Measurements from ENCODE around the gene ANKRD39. TPM values are rescaled to one million over a fixed set of nuclear protein-coding genes. Genes with fewer than 3 reads are reported as not detected.

ANKRD39 gene
- total RNA-seq, 1 experiment from 2014 or later, result 29.4 TPM

- ATAC-seq, result no peak
- Histone ChIP-seq H3K9me3 (ENCODE audit: low read length) (no peaks in the 10 kb centered on the region), H3K9me2 (replicated peaks; ENCODE audit: low read length) (no peaks in the 10 kb centered on the region), H3K4me3 (ENCODE audit: low read length) (no peak within 1 kb of the TSS), H2AFZ (ENCODE audit: low read length) (no peak within 1 kb of the TSS), H3K27ac (ENCODE audit: low read length) (no peak within 1 kb of the TSS), H3K27me3 (ENCODE audit: low read length) (no peaks in the 10 kb centered on the region), H3K4me1 (ENCODE audit: insufficient read depth, low read length) (no peaks in the 10 kb centered on the region), H4K20me1 (ENCODE audit: low read length) (no peaks in the 10 kb centered on the region), H3K9ac (ENCODE audit: low read length) (no peak within 1 kb of the TSS), H3K79me2 (ENCODE audit: low read length) (no peaks in the 10 kb centered on the region), H3K36me3 (ENCODE audit: low read depth, low read length) (peaks cover 3% of the 10 kb centered on the region; the same call in 1 of the 2 replicates), H3F3A (ENCODE audit: low read length, unreplicated experiment) (no peaks in the 10 kb centered on the region), H3K4me2 (ENCODE audit: low read length) (no peak within 1 kb of the TSS)
- no peak for DNase-seq
- TF ChIP-seq EZH2phosphoT487 (IDR thresholded peaks at IDR 0.05; ENCODE audit: borderline replicate concordance, low read length), result no peak
- no peak for TF ChIP-seq EZH2 (IDR thresholded peaks at IDR 0.05; ENCODE audit: low read length, unreplicated experiment)
- no peak for TF ChIP-seq CTCF (conservative IDR thresholded peaks at IDR 0.05; ENCODE audit: low read depth, low read length)
- ChIA-PET CTCF (no interaction called here), POLR2A (ENCODE audit: unreplicated experiment) (no interaction called here)
- BruUV-seq (replicated peaks), result no TSS peak
- intact Hi-C loops (cut with micrococcal nuclease), result no loop called here
Measured at GRCh38 chr2:96843538-96844268, 14.1 kb downstream of the ANKRD39 start, which contains the start of gene ANKRD23. Gene ANKRD23 (minus strand): TSS chr2:96844021. CDS start chr2:96843992, 29 bp downstream.

DNA sequence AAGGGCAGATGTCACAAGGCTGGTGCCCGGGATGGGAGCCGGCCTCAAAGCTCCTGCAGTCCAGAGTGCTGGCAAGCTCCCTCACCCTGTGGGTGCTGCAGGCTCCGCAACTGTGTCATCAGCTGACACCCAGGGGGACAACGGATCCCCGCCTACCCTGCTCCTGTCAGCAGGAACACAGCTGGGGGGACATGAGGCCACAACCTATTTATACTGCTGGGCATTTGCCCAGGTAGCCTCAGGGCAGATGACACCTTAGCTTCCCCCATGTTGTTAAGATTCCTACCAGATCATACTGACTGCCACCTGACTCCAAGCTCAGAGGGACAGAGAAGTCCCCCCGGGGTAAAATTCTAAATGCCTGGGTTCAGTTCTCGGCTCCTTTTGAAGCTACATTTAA is 15.2 kb downstream of the ANKRD39 start:
- no peak for ATAC-seq
- CTCF ChIA-PET, result no interaction called here

More for the DNA sequence above, 15.2 kb downstream of the ANKRD39 start:
- Histone ChIP-seq H3K27ac (ENCODE audit: low read length) (no peak overlapping the region), H3K4me2 (ENCODE audit: low read length) (no peak overlapping the region), H3K4me3 (ENCODE audit: low read length) (no peak overlapping the region), H3K79me2 (ENCODE audit: low read length) (no peaks in the 10 kb centered on the region), H3K9ac (ENCODE audit: low read length) (no peak overlapping the region), H3K36me3 (ENCODE audit: low read depth, low read length) (peaks cover 1% of the 10 kb centered on the region; the same call in 1 of the 2 replicates), H4K20me1 (ENCODE audit: low read length) (no peaks in the 10 kb centered on the region), H3K27me3 (ENCODE audit: low read length) (no peaks in the 10 kb centered on the region), H3K9me2 (replicated peaks; ENCODE audit: low read length) (no peaks in the 10 kb centered on the region), H2AFZ (ENCODE audit: low read length) (no peak overlapping the region), H3F3A (ENCODE audit: low read length, unreplicated experiment) (no peaks in the 10 kb centered on the region), H3K9me3 (ENCODE audit: low read length) (no peaks in the 10 kb centered on the region), H3K4me1 (ENCODE audit: insufficient read depth, low read length) (no peaks in the 10 kb centered on the region)
- DNase-seq, result no peak
- intact Hi-C loops (cut with micrococcal nuclease), result no loop called here
- POLR2A ChIA-PET (ENCODE audit: unreplicated experiment), result no interaction called here
- no TSS peak for BruUV-seq (replicated peaks)
- TF ChIP-seq CTCF (conservative IDR thresholded peaks at IDR 0.05; ENCODE audit: low read depth, low read length) (no peak), EZH2phosphoT487 (IDR thresholded peaks at IDR 0.05; ENCODE audit: borderline replicate concordance, low read length) (no peak)

Measured in PC-3 (cell line).